Colonic mucosa (tissue), 4 donors: Measurements from ENCODE around the gene ZNF850. TPM values are rescaled to one million over a fixed set of nuclear protein-coding genes. Genes with fewer than 3 reads are reported as not detected.
A peak's percentile ranks its signal among the peaks of the same experiment; 100 is the strongest.

Experiments used
- DNase-seq: peaks from one replicate; pipeline ENCODE4 v3.0.0-alpha.2; 2020
- H3K27ac ChIP-seq: fragments of 200-600 bp; one replicate; pipeline ENCODE4 v1.8.0; 2021
- H3K27me3 ChIP-seq: fragments of 200-600 bp; one replicate; pipeline ENCODE4 v1.8.0; 2021
- H3K36me3 ChIP-seq: fragments of 200-600 bp; one replicate; pipeline ENCODE4 v1.8.0; 2021
- H3K4me1 ChIP-seq: fragments of 200-600 bp; one replicate; pipeline ENCODE4 v1.8.0; 2021; ENCODE audit warnings: mild to moderate bottlenecking
- H3K4me3 ChIP-seq: fragments of 200-600 bp; one replicate; pipeline ENCODE4 v1.8.0; 2021
- H3K9ac ChIP-seq, 2 donors: one replicate each; pipeline ENCODE4 v1.7.0; 2013; ENCODE audit warnings: control low read depth in 2 of 2, low read depth in 2 of 2, low read length in 2 of 2
- H3K9me3 ChIP-seq: fragments of 200-600 bp; one replicate; pipeline ENCODE4 v1.8.0; 2021
- intact Hi-C: fragments of 100-400 bp; cut with DNase I; formaldehyde crosslinking; loops from one replicate; pipeline ENCODE4 v1.14.1; 2022
- total RNA-seq, 2 donors: library from RNA; stranded (reverse); fragmentation: NEBNext Ultra II Directional in 1 of 2; extraction: Animal tissue kit (Norgen Biotek cat#: 25700) in 1 of 2; gene quantifications; one replicate each; pipeline ENCODE4 v1.2.1, GENCODE V29; 2021
- TF ChIP-seq, protein P1 (sequence below): fragments of 200-600 bp; IDR thresholded peaks from one replicate; pipeline ENCODE4 v1.8.0; 2022; ENCODE audit warnings: antibody characterized with exemption, mild to moderate bottlenecking
- donor health status: healthy.
- donor health status: DM: no; HTN: no; CAD: no.
- donor health status: DM: no; HTN: no; CAD: no.

Gene ZNF850
- total RNA-seq, 2 donors from 2014 or later, result 1.1 to 3.1 TPM

DNA sequence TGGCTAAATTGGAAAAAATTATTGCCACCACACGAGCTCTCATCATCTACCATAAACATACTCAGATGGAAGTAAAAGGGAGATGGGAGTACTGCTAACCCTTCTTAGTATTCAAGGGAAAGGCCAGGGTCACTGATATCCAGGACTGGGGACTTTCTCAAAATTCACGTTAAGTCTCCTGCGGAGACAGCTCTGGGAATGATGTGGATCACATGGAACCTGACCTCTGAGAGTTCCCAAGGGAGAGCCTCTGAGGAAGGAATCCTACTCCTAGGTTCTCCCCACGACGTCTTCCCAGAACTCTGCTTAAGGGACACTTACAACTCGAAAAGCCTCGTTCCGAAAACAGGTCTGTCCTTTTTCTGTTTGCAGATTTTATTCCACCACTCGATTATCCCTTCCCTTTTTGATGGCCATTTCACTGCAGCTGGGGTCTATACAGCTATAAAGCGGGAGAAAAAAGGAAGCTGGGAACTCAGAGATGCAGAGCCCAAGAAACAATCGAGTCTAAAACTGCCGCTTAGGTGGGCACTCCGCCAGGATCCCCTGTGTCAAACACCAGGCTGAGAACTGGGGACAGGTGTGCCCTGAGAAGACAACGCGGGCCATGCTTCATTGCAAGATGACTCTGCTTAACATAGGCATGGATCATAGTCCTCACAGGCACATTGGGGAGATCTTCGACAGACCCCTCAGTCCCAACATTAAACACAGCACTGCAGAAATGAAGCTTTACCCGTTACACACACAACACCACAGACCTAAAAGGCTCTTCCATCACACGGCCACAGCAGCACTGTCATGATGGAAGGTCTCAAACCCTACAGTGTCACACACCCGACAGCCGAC, 86.0 kb downstream of the ZNF850 start:
- H3K27ac ChIP-seq, result peak overlapping the region; percentile 41
- peak overlapping the region; percentile 95 for H3K4me3 ChIP-seq
- H3K36me3 ChIP-seq, result no peaks in the 10 kb centered on the region

DNA sequence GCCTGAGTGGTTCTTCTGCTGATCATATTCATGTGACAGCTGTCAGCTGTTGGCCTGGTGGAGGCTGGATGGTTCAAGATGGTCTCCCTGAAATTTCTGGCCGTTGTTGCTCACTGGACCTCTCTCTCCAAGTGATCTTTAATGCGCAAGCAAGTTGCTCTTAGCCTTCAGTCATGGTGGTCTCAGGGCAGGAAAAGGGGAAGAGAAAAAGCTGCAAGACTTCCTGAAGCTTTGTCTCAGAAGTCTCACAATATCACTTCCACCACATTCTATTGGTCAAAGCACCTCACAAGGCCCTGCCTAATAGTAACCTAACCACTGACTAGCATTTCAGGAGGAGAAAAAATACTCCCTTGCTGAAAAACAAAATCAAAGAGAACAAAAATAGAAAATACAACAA, 86.8 kb downstream of the ZNF850 start:
- Histone ChIP-seq H3K4me3 (no peak overlapping the region), H3K9me3 (no peaks in the 10 kb centered on the region), H3K36me3 (no peaks in the 10 kb centered on the region), H3K9ac (no peak overlapping the region), H3K27me3 (no peaks in the 10 kb centered on the region), H3K27ac (no peak overlapping the region), H3K4me1 (peaks cover 4% of the 10 kb centered on the region)
- TF ChIP-seq, protein P1, sequence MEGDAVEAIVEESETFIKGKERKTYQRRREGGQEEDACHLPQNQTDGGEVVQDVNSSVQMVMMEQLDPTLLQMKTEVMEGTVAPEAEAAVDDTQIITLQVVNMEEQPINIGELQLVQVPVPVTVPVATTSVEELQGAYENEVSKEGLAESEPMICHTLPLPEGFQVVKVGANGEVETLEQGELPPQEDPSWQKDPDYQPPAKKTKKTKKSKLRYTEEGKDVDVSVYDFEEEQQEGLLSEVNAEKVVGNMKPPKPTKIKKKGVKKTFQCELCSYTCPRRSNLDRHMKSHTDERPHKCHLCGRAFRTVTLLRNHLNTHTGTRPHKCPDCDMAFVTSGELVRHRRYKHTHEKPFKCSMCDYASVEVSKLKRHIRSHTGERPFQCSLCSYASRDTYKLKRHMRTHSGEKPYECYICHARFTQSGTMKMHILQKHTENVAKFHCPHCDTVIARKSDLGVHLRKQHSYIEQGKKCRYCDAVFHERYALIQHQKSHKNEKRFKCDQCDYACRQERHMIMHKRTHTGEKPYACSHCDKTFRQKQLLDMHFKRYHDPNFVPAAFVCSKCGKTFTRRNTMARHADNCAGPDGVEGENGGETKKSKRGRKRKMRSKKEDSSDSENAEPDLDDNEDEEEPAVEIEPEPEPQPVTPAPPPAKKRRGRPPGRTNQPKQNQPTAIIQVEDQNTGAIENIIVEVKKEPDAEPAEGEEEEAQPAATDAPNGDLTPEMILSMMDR, result no peak
- intact Hi-C loops, result loop anchor here (2.0 to 5.0 kb wide), 2 partner anchors 17 to 166 kb away; partner anchors contain the start of gene ZNF345
- DNase-seq, result no peak

More for the DNA sequence above, 86.0 kb downstream of the ZNF850 start:
- intact Hi-C loops, result loop anchor here (5.0 kb wide), 1 partner anchor 166 kb away; the partner anchor contains the start of gene ZNF345
- H3K9ac ChIP-seq, result peak overlapping the region; percentile 65 to 85
- no peaks in the 10 kb centered on the region for H3K9me3 ChIP-seq
- H3K4me1 ChIP-seq, result peaks cover 4% of the 10 kb centered on the region
- DNase-seq, result no peak
- no peaks in the 10 kb centered on the region for H3K27me3 ChIP-seq
- TF ChIP-seq, protein P1, result no peak

DNA sequence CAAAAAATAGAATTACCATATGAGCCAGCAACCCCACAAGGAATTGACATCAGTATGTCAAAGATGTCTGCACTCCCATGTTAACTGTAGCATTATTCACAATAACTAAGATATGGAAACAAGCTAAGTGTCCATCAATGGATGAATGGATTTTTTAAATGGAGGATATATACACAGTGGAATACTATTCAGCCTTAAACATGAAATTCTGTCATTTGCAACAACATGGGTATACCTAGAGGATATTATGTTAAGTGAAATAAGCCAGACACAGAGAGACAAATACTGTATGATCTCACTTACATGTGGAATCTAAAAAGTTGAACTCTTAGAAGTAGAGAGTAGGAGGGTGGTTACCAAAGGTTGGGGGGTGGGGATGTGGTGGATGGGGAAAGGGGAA, 93.2 kb downstream of the ZNF850 start:
- Histone ChIP-seq H3K4me1 (no peaks in the 10 kb centered on the region), H3K27me3 (no peaks in the 10 kb centered on the region), H3K27ac (no peak overlapping the region), H3K9ac (no peak overlapping the region), H3K36me3 (no peaks in the 10 kb centered on the region), H3K4me3 (no peak overlapping the region), H3K9me3 (no peaks in the 10 kb centered on the region)
- no peak for DNase-seq
- intact Hi-C loops, result no loop called here
- TF ChIP-seq, protein P1, result no peak

DNA sequence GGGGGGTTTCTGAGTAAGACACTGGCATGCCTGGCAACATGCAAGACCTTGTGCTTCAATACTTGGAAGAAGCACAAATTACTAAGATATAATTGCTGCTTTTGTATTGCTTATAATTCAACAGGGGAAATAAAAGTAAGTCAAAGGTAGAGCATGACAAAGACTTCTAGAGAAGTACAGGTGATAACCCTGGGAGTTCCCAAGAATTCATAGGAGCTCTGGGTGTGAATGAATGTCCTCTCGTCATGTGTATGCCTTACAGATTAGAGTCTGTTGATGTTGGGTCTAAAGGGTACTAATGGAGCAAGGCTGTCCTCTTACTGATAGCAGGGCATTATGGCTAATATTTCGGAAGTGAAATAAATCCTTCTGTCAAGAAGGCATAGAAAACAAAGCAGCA, 98.4 kb downstream of the ZNF850 start:
- no peak overlapping the region for H3K27ac ChIP-seq
- DNase-seq, result no peak
- no peaks in the 10 kb centered on the region for H3K4me1 ChIP-seq
- intact Hi-C loops, result no loop called here
- H3K27me3 ChIP-seq, result no peaks in the 10 kb centered on the region
- no peak overlapping the region for H3K4me3 ChIP-seq
- TF ChIP-seq, protein P1, result no peak
- no peaks in the 10 kb centered on the region for H3K9me3 ChIP-seq
- H3K9ac ChIP-seq, result no peak overlapping the region
- H3K36me3 ChIP-seq, result no peaks in the 10 kb centered on the region

DNA sequence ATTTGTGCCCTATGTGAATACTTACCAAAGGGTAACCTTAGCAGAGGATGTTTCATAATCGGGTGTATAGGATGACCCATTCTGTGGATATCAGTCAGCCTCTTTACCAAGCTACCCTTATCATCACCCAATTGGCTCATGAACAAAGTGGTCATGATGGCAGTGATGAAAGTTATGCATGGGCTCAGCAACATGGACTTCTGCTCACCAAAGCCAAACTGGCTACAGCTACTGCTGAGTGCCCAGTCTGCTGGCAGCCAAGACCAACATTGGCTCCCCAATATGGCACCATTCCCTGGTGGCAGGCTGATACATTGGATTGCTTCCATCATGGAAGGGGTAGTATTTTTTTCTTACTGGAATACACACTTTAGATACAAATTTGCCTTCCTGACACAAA, 100.2 kb downstream of the ZNF850 start:
- no peaks in the 10 kb centered on the region for H3K9me3 ChIP-seq
- H3K9ac ChIP-seq, result no peak overlapping the region
- no peak overlapping the region for H3K27ac ChIP-seq
- intact Hi-C loops, result no loop called here
- H3K27me3 ChIP-seq, result no peaks in the 10 kb centered on the region
- no peak overlapping the region for H3K4me3 ChIP-seq
- TF ChIP-seq, protein P1, result no peak
- no peaks in the 10 kb centered on the region for H3K36me3 ChIP-seq
- no peak for DNase-seq
- no peaks in the 10 kb centered on the region for H3K4me1 ChIP-seq
